Activated CD8-positive, alpha-beta memory T cell treated with anti-CD3 and anti-CD28 coated beads for 1 hour (primary cell): ENCODE measurements around the gene ZDHHC1.
"Not testable (repeated sequence)": the region's sequence is repeated elsewhere in the genome, so short reads cannot be mapped to it uniquely, and the experiment has no call there.

Experiments
- DNase-seq, 2 donors: peaks; one replicate each; pipeline ENCODE4 v3.0.0-alpha.2; 2020; ENCODE audit warnings: low read depth in 1 of 2; ENCODE audit errors: extremely low read depth in 1 of 2

ZDHHC1 gene

DNA sequence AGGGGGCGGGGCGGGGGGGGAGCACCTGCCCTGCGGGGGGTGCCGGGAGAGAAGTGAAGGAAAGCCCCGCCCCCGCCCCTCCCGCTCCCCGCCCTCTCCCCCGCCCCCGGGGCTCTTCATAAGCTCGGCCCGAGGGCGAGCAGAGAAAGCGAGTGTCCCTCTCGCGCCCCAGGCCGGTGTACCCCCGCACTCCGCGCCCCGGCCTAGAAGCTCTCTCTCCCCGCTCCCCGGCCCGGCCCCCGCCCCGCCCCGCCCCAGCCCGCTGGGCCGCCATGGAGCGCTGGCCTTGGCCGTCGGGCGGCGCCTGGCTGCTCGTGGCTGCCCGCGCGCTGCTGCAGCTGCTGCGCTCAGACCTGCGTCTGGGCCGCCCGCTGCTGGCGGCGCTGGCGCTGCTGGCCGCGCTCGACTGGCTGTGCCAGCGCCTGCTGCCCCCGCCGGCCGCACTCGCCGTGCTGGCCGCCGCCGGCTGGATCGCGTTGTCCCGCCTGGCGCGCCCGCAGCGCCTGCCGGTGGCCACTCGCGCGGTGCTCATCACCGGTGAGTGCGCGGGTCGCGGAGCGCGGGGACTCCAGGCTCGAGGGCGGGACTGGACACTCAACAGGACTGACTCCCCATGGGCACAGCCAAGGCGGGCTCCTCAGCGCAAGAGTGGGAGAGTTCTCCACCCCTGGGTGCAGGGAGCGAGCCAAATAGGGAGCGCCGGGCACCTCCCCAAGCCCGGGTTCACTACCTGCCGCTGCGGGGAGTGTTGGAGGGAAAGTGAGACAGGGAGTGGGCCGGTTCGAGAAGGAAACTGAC is 14.9 kb upstream of the ZDHHC1 start, which contains the start of gene HSD11B2:
TSS of gene HSD11B2 (plus strand) at position 145 of the 798 bp plus-strand sequence. CDS start at position 273, 128 bp downstream.
- no peak for DNase-seq

DNA sequence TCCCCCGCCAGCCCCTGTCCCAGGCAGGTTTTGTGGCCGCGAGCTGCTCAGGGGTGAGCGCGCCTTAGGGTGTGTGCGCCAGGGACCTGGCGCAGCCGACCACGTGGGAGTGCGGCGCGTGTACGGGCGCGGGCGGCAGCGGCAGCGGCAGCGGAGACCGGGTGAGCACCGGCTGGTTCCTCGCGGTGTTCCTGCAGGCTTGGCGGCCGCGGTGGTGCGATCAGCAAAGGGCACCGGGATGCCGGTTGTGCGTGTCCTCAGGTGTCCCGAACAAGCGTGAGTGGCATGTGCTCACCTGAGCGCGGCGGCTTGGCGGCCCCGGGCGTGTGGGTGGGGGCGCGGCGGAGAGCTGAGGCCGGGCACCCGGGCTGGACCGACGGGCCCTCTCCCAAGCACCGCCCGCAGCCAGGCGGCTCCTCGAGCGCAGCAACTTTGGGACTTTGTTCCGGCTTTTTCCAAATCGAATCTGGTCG is 14.3 kb upstream of the ZDHHC1 start:
- DNase-seq: no peak

DNA sequence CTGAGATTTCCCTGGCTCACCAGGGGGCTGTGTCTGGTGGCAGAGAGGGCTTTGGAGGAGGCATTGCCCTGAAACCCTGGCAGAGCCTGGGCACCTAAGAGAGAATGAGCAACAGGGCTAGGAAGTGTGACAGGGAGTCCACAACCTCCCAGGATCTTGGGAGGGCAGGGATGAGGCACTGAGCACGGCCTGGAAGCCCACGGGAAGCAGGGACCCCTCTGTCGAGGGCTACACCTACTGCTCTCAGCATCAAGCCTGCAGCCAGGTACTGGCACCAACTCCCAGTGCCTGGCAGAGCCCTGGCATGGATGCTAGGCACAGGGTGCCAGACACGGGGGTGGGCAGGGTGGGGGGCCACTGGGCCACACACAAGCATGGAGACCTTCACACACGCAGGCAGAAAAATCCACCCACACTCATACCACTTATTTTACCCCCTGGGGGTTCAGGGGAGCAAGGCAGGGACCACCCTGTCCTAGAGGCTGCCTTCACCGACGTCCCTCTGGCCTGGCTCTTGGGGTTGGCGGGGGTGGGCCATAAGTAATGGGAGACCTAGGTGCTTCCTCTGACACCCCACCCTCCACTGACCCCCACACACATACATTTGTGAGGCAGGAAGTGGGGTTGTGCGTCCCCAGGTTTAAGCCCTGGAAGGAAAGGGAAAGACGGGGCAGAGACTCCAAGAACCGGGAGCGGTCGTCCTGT is 13.7 kb upstream of the ZDHHC1 start:
- no peak for DNase-seq

DNA sequence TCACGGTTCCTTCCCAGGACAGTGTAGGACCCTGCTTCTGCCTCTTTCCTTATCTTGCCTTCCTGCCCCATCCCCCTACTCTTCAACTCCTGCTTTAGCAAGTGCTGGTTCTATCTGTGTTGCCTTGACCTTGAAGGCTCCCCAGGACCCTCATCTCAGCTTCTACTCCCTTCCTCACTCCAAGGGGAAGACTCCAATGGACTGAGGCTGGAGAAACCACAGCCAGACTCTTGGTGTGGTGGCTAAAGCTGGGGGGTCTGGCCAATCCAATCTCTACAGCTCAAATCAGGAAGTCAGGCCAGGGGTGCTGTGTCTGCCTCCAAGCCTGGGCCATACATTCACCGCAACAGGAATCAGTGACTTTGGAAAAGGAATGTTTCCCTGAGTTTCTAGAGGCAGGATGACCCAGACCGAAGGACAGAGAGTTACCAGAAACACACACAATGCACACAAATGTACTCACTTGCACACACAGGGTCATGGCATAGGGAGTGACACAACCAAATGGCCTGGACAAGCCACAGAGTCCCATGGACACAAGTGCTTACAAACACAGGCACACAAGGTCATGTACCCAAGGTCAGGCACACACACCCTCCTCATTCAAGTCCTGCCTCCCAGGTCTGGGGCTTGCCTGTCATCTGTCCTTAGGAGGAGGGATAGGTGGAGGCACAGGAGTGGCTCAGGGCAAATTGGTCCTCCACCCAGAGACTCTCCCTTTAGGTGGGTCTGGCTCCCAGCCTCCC is 12.9 kb upstream of the ZDHHC1 start:
- no peak for DNase-seq

GRCh38 chr16:67428146-67428731 is 12.0 kb upstream of the ZDHHC1 start:
- DNase-seq: peak in 1 of 2 donors; percentile 37

GRCh38 chr16:67426950-67427349 is 10.7 kb upstream of the ZDHHC1 start:
- DNase-seq: no peak

- no peak for DNase-seq
Measured at GRCh38 chr16:67426022-67426421, 9.7 kb upstream of the ZDHHC1 start.

DNA sequence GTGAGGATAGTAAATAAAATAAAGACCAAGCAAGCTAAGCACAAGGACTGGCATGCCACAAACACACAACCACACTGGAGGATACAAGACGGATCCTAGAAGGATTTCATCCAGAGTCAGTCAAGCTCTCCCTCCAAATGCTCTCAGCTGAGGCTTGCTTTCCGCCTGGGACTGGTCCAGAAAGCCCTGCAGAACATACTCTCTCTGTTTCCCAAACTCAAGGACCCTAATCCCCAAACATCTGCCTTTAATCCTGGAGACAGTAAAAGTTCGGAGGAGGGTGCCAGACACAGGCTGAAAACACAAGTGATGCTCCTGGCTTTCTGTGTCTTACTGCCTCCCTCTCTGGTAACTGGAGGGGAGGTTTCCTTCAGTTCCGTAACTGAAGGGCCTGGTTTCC is 9.3 kb upstream of the ZDHHC1 start:
- no peak for DNase-seq

GRCh38 chr16:67425061-67425460 is 8.8 kb upstream of the ZDHHC1 start:
- DNase-seq: no peak

DNA sequence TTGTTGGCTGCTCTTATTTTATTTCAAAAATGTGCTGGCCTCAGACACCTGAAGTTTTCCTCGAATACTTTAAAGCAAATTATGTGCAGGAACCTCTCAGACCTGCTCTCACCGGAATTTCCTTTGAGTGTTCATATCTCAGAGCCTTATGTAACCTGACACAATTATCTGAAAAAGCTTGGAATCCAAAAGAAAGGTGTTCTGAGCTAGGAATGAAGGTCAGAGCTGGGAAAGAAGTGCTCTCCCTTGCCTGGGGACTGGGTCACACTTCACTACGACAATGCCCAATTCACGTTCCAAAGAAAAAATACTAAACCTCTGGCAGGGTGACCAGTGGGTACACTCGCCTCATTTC is 8.0 kb upstream of the ZDHHC1 start:
- DNase-seq: no peak

- no peak for DNase-seq
Measured at GRCh38 chr16:67423611-67424260, 7.5 kb upstream of the ZDHHC1 start.

GRCh38 chr16:67423015-67423414 is 6.7 kb upstream of the ZDHHC1 start:
- no peak for DNase-seq

- no peak for DNase-seq
Measured at GRCh38 chr16:67421030-67421429, 4.8 kb upstream of the ZDHHC1 start.

GRCh38 chr16:67419931-67420330 is 3.7 kb upstream of the ZDHHC1 start:
- DNase-seq: no peak

GRCh38 chr16:67419502-67419901 is 3.2 kb upstream of the ZDHHC1 start:
- no peak for DNase-seq

DNA sequence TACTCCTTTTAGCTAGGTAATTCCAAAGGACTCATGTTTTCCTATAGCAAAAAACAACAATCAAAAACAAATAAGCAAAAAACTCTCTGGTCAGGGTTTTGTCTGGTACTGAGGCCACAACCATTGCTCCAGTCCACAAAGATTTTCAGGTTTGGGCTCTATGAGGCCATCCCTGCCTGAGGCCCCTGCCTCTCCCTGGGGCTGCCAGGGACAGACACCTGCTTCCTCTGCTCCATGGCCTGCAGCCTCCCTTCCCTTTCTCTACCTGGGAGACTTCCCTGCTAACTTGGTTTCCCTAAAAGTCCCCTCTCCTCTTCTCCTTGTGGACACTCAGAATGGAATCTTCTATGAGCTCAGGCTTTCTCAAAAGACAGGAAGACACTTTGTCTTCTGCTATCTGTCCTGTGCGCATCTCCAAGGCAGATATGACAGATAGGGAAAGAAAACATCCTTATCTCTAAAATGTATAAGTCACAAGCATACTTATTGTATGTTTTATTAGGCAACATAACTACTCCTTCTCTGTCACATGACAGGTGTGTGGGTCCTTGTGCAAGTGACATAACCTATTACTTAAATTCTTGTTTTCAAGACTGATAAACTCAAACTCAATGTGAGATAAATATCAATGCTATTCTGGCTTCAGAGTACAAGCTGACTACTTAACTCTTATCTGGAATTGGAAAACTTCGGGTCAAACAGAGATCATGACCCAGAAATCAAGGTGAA is 1.2 kb upstream of the ZDHHC1 start:
- no peak for DNase-seq

DNA sequence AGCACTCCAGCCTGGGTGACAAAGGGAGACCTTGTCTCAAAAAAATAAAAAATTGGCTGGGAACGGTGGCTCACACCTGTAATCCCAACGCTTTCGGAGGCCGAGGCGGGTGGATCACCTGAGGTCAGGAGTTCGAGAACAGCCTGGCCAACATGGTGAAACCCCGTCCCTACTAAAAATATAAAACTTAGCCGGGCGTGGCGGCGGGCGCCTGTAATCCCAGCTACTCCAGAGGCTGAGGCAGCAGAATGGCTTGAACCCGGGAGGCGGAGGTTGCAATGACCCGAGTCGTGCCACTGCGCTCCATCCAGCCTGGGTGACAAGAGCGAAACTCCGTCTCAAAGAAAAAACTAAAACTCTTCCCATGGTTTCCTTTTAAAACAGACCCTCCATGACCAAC is 856 bp downstream of the ZDHHC1 start:
- DNase-seq: not testable (repeated sequence)

DNA sequence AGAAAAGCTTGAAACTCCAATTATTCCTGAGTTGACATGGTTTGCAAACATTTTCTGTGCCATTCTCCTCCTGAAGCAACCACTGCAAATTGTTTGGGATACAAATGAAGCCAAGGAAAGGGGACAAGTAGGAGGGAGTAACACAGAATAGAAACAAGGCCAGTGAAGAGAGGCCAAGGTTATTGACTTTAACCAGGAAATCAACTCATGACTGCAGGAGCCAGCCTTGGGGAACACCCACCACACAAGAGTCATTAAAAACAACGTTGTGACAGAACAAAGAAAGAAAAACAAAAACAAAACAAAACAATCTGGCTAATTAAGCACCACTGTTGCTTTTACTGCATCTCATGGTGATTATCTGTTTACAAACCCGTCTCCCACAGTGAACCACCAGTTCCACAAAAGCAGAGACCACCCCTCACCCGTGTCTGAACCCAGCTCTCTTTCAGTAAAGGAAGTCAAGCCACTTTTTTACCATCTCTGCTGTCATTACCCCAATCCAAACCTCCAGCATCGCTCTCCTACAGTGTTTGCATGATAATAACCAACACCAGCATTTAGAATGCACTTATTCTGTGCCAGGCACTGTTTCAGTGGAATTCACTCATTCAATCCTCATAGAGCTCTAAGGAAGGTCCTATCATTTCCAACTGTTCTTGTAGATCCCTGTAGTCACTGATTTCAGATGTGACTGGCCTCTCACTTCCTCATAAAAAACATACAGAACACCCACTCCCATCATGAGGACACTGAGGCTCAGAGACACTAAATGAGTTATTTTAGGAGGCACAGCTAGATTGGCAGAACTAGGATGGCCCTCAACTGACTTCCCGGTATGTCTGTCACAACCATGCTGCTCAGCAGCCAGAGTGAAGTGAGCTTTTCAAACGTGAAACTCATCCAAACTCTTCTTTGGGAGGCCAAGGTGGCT is 2.0 kb downstream of the ZDHHC1 start:
- DNase-seq: no peak

- no peak for DNase-seq
Measured at GRCh38 chr16:67412294-67412693, 4.0 kb downstream of the ZDHHC1 start.
